Activated CD4-positive, alpha-beta T cell treated with anti-CD3 and anti-CD28 coated beads for 24 hours (primary cell): ENCODE measurements around the gene TNS3.

Experiments used
- DNase-seq, 2 donors: peaks; one replicate each; pipeline ENCODE4 v3.0.0-alpha.2; 2020; ENCODE audit warnings: low read depth in 2 of 2

The TNS3 gene

GRCh38 chr7:47563521-47563920 lies 18.4 kb downstream of the TNS3 start:
- DNase-seq, result no peak

GRCh38 chr7:47561715-47562446 lies 20.0 kb downstream of the TNS3 start:
- DNase-seq, result no peak

- no peak for DNase-seq
Observed at GRCh38 chr7:47559306-47560220, 22.3 kb downstream of the TNS3 start.

GRCh38 chr7:47557694-47558670 lies 23.9 kb downstream of the TNS3 start:
- DNase-seq, result no peak

- DNase-seq, result no peak
Observed at GRCh38 chr7:47557317-47557693, 24.6 kb downstream of the TNS3 start.

GRCh38 chr7:47556511-47557180 lies 25.3 kb downstream of the TNS3 start:
- no peak for DNase-seq

- DNase-seq, result no peak
Observed at GRCh38 chr7:47553309-47553708, 28.6 kb downstream of the TNS3 start.

GRCh38 chr7:47552621-47553020 lies 29.3 kb downstream of the TNS3 start:
- DNase-seq, result no peak

- no peak for DNase-seq
Observed at GRCh38 chr7:47551668-47552440, 30.1 kb downstream of the TNS3 start.

GRCh38 chr7:47550788-47551470 lies 31.0 kb downstream of the TNS3 start:
- no peak for DNase-seq

- no peak for DNase-seq
Observed at GRCh38 chr7:47549916-47550315, 32.0 kb downstream of the TNS3 start.

GRCh38 chr7:47549397-47549796 lies 32.5 kb downstream of the TNS3 start:
- no peak for DNase-seq

GRCh38 chr7:47548546-47548945 lies 33.4 kb downstream of the TNS3 start:
- no peak for DNase-seq

- no peak for DNase-seq
Observed at GRCh38 chr7:47546733-47547494, 35.0 kb downstream of the TNS3 start.

GRCh38 chr7:47546171-47546570 lies 35.7 kb downstream of the TNS3 start:
- no peak for DNase-seq

GRCh38 chr7:47544416-47544815 lies 37.5 kb downstream of the TNS3 start:
- no peak for DNase-seq

GRCh38 chr7:47543714-47544113 lies 38.2 kb downstream of the TNS3 start:
- no peak for DNase-seq

- DNase-seq, result no peak
Observed at GRCh38 chr7:47543056-47543455, 38.9 kb downstream of the TNS3 start.

GRCh38 chr7:47542051-47542450 lies 39.9 kb downstream of the TNS3 start:
- DNase-seq, result no peak
